HUES48 (cell line): ENCODE data around the gene CDC37L1.
A peak's percentile ranks its signal among the peaks of the same experiment; 100 is the strongest.

Source experiments
- H3K27ac ChIP-seq: one replicate; pipeline ENCODE4 v1.7.0; 2013; ENCODE audit warnings: low read depth, low read length, inconsistent platforms
- H3K27me3 ChIP-seq: 2 replicates; pipeline ENCODE4 v1.6.1; 2013; ENCODE audit warnings: mild to moderate bottlenecking, low read length; ENCODE audit not compliant: control insufficient read depth, insufficient read depth
- H3K36me3 ChIP-seq: 2 replicates; pipeline ENCODE4 v1.6.1; 2013; ENCODE audit warnings: low read length; ENCODE audit not compliant: control insufficient read depth, insufficient read depth
- H3K4me1 ChIP-seq: 2 replicates; pipeline ENCODE4 v1.6.1; 2013; ENCODE audit warnings: mild to moderate bottlenecking, low read length; ENCODE audit not compliant: control insufficient read depth, insufficient read depth
- H3K4me3 ChIP-seq: 2 replicates; pipeline ENCODE4 v1.5.1; 2013; ENCODE audit warnings: mild to moderate bottlenecking, low read depth, low read length
- H3K9ac ChIP-seq: 2 replicates; pipeline ENCODE4 v1.6.1; 2013; ENCODE audit warnings: mild to moderate bottlenecking, low read depth, low read length, moderate library complexity
- H3K9me3 ChIP-seq: 2 replicates; pipeline ENCODE4 v1.6.1; 2013; ENCODE audit warnings: low read length; ENCODE audit not compliant: control insufficient read depth, insufficient read depth

The CDC37L1 gene

DNA sequence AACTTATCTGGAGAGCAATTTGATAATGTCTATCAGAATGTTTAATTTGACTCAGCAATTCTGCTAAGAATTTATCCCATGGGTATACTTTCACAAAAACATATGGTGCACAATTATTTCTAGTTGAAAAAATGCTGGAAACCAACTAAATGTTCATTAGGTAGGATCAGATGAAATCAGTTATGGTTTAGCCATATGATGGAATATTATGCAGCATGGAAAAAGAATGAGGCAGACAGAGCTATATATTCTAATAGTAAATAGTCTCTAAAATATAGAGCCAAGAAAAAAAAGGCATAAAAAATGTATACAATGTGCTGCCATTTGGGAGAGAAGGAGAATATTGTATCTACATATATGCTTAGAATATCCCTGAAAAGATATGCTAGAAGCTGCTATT lies 9.5 kb upstream of the CDC37L1 start:
- Histone ChIP-seq H3K27me3 (peaks cover 10% of the 10 kb centered on the region; the same call in 1 of the 2 replicates), H3K36me3 (no peaks in the 10 kb centered on the region), H3K9ac (no peak overlapping the region), H3K4me1 (peaks cover 27% of the 10 kb centered on the region), H3K9me3 (no peaks in the 10 kb centered on the region), H3K27ac (no peak overlapping the region), H3K4me3 (no peak overlapping the region)

DNA sequence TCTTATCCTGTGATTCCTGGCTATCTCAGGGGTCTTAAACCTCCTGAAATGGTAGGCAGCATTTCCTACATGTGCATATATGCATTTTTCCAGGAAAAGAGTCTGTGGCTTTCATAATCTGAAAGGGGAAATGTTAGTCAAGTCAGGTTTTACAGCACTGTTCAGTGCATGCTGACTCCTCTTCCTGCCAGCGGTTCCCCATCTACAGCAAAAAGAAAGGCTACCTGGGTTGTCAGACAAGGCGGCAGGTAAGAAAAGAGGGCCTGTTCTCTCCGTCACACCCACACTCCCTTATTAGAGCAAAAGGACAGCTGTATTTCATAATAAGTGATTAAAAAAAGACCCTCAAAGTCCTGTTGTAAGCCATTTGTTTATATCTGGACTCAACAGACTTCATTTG lies 8.8 kb upstream of the CDC37L1 start:
- Histone ChIP-seq H3K4me1 (peaks cover 20% of the 10 kb centered on the region), H3K9me3 (no peaks in the 10 kb centered on the region), H3K9ac (no peak overlapping the region), H3K27ac (peak overlapping the region; percentile 42), H3K36me3 (no peaks in the 10 kb centered on the region), H3K4me3 (no peak overlapping the region), H3K27me3 (peaks cover 10% of the 10 kb centered on the region; the same call in 1 of the 2 replicates)

DNA sequence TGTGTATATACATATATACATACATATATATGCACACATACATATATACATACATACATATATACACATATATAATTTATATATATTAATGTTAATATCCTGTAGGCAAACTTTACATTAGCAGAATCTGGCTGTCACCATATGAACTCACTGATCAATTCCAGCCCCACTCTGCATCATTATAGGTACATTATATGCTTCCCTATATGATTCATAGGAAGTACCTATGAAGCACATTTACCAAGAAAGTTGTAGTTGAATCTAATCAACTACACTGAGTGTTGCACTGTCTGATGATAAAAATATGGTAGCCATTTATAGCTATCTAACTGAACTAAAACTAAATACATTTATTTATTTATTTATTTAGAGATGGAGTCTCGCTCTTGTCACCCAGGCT lies 7.6 kb upstream of the CDC37L1 start:
- H3K9ac ChIP-seq: no peak overlapping the region
- H3K4me3 ChIP-seq: no peak overlapping the region
- H3K36me3 ChIP-seq: no peaks in the 10 kb centered on the region
- H3K27ac ChIP-seq: no peak overlapping the region
- peaks cover 6% of the 10 kb centered on the region; the same call in 1 of the 2 replicates for H3K27me3 ChIP-seq
- no peaks in the 10 kb centered on the region for H3K9me3 ChIP-seq
- peaks cover 8% of the 10 kb centered on the region for H3K4me1 ChIP-seq

DNA sequence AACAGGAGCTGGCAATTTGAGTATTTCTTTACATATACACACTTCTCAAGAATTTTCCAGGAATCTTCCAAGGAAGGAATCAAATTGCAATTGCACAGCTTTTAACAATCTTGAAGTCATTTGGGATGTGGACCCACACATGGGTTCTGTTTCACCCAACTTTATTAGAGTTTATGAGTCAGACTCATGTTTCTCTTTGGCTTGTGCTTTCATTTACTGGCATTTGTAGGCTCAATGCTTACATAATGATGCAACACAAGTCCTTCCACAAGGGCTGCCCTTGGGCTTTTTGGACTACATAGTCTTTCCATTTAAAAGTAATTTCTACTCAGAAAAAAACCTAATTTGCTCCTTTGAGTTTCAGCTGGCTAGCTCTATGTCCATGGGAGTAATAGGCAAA lies 4.6 kb upstream of the CDC37L1 start:
- Histone ChIP-seq H3K27ac (no peak overlapping the region), H3K36me3 (no peaks in the 10 kb centered on the region), H3K4me3 (no peak overlapping the region), H3K27me3 (no peaks in the 10 kb centered on the region), H3K4me1 (peaks cover 22% of the 10 kb centered on the region), H3K9me3 (no peaks in the 10 kb centered on the region), H3K9ac (no peak overlapping the region)

DNA sequence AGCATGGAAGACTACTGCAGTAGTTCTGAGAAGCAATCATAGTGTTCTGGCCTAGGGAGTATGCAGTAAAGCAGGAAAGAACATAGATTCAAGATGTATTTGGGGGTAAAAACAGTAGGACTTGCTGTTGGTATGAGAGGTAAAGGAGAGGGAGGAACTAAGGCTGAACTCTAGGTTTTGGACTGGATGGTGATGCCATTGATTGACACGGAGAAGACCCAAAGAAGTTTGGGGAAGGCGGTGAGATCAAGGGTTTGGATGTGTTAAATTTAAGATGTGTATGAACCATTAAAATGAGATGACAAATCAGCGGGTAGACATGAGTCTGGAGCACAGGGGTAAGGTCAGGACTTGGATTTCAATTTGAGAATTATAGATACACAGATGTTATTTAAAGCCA lies 2.0 kb upstream of the CDC37L1 start:
- H3K9me3 ChIP-seq: no peaks in the 10 kb centered on the region
- H3K4me3 ChIP-seq: no peak overlapping the region
- no peaks in the 10 kb centered on the region for H3K36me3 ChIP-seq
- H3K9ac ChIP-seq: no peak overlapping the region
- H3K4me1 ChIP-seq: peaks cover 20% of the 10 kb centered on the region
- H3K27ac ChIP-seq: peak overlapping the region; percentile 96
- no peaks in the 10 kb centered on the region for H3K27me3 ChIP-seq

DNA sequence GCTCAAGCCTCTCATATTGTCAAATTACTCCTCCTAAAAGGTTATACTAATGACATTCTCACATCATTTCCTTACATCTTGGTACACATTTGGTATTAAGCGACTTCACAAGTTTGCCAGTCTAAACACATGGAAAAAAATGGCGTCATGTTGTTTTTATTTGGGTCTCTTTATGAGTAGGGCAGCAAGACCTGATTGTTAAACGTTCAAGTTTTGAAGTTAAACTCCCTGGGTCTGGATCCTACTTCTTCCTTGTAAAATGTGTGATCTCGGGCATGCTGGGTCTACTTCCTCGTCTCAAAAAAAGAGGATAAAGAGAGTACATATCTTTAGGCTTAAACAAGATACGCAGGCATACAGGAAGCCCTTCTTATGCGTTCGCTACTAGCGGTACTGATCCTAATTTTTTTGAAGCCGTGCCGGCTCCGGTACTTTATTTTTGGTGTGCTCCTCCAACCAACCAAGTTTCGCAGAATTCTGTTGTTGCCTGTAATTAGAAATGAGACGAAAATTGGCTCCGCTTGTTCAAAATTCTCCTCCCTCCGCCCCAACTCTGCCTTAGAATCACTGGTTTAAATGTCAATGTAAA lies 596 bp upstream of the CDC37L1 start:
- peak overlapping the region; percentile 96 for H3K27ac ChIP-seq
- no peaks in the 10 kb centered on the region for H3K36me3 ChIP-seq
- H3K9me3 ChIP-seq: no peaks in the 10 kb centered on the region
- no peaks in the 10 kb centered on the region for H3K27me3 ChIP-seq
- peak overlapping the region; percentile 90 for H3K9ac ChIP-seq
- H3K4me3 ChIP-seq: peak overlapping the region; percentile 90
- H3K4me1 ChIP-seq: peaks cover 20% of the 10 kb centered on the region

DNA sequence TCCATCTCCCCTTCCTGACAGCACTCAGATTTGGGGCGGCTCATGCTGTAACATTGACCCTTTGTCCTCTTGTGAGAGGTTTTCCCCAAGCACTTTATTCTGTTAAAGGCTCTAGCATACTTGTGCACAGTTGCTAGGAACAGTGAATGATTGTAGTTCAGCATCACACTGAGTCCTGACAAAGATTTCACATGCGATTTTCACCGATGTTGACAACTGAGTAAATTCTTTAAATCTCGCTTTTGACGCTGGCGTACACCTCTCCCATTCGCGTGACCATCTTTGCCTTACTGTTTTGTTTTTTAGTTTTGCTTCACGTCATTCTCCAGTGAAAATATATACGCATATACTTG lies 780 bp downstream of the CDC37L1 start:
- peak overlapping the region; percentile 96 for H3K27ac ChIP-seq
- no peaks in the 10 kb centered on the region for H3K27me3 ChIP-seq
- peak overlapping the region; percentile 68 for H3K9ac ChIP-seq
- peak overlapping the region; percentile 90 for H3K4me3 ChIP-seq
- peaks cover 7% of the 10 kb centered on the region for H3K36me3 ChIP-seq
- H3K9me3 ChIP-seq: no peaks in the 10 kb centered on the region
- H3K4me1 ChIP-seq: peaks cover 20% of the 10 kb centered on the region

DNA sequence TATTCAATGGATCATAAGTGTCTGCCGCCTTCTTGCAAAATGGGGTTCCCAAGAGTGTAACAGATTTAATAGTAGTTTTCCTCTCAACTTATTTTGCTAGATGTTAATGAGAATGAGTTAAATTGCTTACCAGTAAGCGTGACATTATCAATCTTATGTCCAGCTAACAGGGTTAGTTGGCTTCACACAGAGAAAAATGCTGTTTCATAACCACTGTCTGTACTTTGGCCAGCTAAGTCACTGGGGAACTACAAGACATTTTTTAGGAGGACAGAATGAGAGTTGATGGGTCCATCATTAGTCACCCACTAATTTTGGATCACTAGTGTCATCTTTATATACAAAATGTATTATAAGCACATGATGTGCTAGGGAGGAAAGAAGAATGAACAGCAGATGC lies 1.4 kb downstream of the CDC37L1 start:
- H3K27ac ChIP-seq: no peak overlapping the region
- H3K9ac ChIP-seq: 0 out of 2 replicates have a peak overlapping the region, but pooled peaks have one; percentile 68
- no peaks in the 10 kb centered on the region for H3K9me3 ChIP-seq
- H3K36me3 ChIP-seq: peaks cover 13% of the 10 kb centered on the region
- H3K4me3 ChIP-seq: peak overlapping the region; percentile 90
- H3K27me3 ChIP-seq: no peaks in the 10 kb centered on the region
- peaks cover 20% of the 10 kb centered on the region for H3K4me1 ChIP-seq

DNA sequence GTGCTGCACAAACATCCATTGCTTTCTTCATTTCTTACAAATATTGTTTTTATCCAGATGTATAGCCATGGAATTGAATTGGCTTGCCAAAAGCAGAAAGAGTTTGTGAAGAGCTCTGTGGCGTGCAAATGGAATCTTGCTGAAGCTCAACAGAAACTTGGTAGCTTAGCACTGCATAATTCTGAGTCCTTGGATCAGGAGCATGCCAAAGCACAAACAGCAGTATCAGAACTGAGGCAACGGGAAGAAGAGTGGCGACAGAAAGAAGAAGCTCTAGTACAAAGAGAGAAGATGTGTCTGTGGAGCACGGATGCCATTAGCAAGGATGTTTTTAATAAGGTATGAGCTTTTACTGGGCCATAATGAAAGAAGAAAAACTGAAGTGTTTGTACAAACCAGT lies 5.5 kb downstream of the CDC37L1 start:
- Histone ChIP-seq H3K4me1 (peaks cover 6% of the 10 kb centered on the region), H3K4me3 (no peak overlapping the region), H3K9ac (no peak overlapping the region), H3K27ac (no peak overlapping the region), H3K27me3 (no peaks in the 10 kb centered on the region), H3K36me3 (peaks cover 45% of the 10 kb centered on the region), H3K9me3 (no peaks in the 10 kb centered on the region)

DNA sequence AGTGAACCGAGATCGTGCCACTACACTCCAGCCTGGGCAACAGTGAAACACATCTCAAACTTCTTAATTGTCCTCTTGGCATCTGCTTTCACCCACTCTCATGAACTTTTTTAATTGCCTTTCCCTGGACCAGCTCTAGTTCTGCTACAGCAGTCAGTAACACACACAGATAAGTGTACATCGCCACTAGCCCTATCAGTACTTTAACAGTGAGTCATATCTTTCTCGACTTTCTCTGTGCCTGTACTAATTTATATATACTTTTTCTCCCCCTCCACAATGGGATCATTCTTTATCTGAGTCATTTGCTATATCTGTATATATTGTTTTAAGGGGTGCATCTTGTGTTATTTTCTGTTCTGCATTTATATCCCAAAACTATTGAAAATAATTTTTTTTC lies 6.7 kb downstream of the CDC37L1 start:
- peaks cover 58% of the 10 kb centered on the region for H3K36me3 ChIP-seq
- H3K9ac ChIP-seq: no peak overlapping the region
- H3K9me3 ChIP-seq: no peaks in the 10 kb centered on the region
- no peak overlapping the region for H3K27ac ChIP-seq
- H3K27me3 ChIP-seq: no peaks in the 10 kb centered on the region
- no peak overlapping the region for H3K4me3 ChIP-seq
- H3K4me1 ChIP-seq: no peaks in the 10 kb centered on the region

DNA sequence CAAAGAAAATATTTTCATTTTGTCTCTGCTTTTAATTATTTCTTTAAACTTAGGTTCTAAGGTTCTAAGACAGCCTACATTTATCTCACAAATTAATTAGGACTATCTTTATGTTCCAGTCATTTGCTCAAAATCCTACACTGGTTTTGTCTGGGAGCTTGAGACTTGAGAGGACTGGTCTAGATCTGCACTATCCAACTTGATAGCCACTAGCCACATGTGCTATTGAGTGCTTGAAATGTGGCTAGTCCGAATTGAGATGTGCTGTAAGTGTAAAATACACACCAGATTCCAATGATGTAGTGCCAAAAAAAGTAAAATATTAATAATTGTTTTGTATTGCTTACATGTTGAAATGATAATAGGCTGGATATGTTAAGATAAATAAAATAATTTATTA lies 7.2 kb downstream of the CDC37L1 start:
- Histone ChIP-seq H3K4me1 (no peaks in the 10 kb centered on the region), H3K27ac (no peak overlapping the region), H3K27me3 (no peaks in the 10 kb centered on the region), H3K4me3 (no peak overlapping the region), H3K9me3 (no peaks in the 10 kb centered on the region), H3K36me3 (peaks cover 60% of the 10 kb centered on the region), H3K9ac (no peak overlapping the region)

DNA sequence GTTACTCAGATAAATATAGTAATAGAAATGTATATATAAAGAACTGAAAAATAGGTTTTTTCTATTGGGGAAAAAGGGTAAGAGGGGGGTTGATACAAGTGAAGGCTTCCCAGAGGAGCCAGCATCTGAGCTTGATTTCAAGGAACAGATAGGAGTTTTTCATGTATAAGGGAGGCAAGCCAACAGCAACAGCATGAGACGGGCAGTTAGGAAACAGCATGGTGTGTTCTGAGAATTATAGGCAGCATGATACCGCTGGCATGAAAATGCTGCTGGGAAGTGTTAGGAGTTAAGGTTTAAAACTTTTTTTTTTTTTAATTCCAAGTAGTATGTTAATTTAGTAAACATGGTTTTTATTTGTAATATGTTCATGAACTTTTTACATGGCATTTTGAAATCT lies 9.7 kb downstream of the CDC37L1 start:
- Histone ChIP-seq H3K4me1 (no peaks in the 10 kb centered on the region), H3K27ac (no peak overlapping the region), H3K9me3 (no peaks in the 10 kb centered on the region), H3K27me3 (no peaks in the 10 kb centered on the region), H3K36me3 (peaks cover 64% of the 10 kb centered on the region), H3K4me3 (no peak overlapping the region), H3K9ac (no peak overlapping the region)
